Activated naive CD4-positive, alpha-beta T cell treated with anti-CD3 and anti-CD28 coated beads, Interleukin-2, amount 50 U/mL, for 72 hours (primary cell): ENCODE measurements around the gene NAP1L4. TPM values are rescaled to one million over a fixed set of nuclear protein-coding genes. Genes with fewer than 3 reads are reported as not detected.

ENCODE experiments used
- ATAC-seq, 2 donors: fragments of 150-1000 bp; cut with Tn5 transposase; 2 replicates each; pipeline ENCODE4 v1.10.0; 2021; ENCODE audit warnings: mild to moderate bottlenecking in 2 of 2, moderate library complexity in 2 of 2
- DNase-seq, 2 donors: peaks; one replicate each; pipeline ENCODE4 v3.0.0; 2021 to 2022; ENCODE audit warnings: low spot score in 2 of 2
- H3K27ac Mint-ChIP-seq, 2 donors: one replicate each; pipeline ENCODE4 v1.8.0; 2022; ENCODE audit warnings: mild to moderate bottlenecking in 2 of 2, mixed read lengths in 2 of 2
- H3K36me3 Mint-ChIP-seq, 2 donors: one replicate each; pipeline ENCODE4 v1.8.0; 2022; ENCODE audit warnings: mixed read lengths in 2 of 2
- H3K9me3 Mint-ChIP-seq, 2 donors: one replicate each; pipeline ENCODE4 v1.8.0; 2022; ENCODE audit warnings: mixed read lengths in 2 of 2
- total RNA-seq, 2 donors: library from RNA; stranded (reverse); gene quantifications; one replicate each; pipeline ENCODE4 v1.2.3, GENCODE V29; 2022

NAP1L4 gene
- total RNA-seq, 2 donors from 2014 or later, result 287 to 318 TPM

GRCh38 chr11:2902784-2903671 lies 89.1 kb downstream of the NAP1L4 start:
- H3K36me3 Mint-ChIP-seq, result peaks cover 0 to 14% of the 10 kb centered on the region in 2 donors
- H3K9me3 Mint-ChIP-seq, result peaks cover 0 to 5% of the 10 kb centered on the region in 2 donors
- no peak overlapping the region for H3K27ac Mint-ChIP-seq
- no peak for DNase-seq
- ATAC-seq, result no peak

GRCh38 chr11:2901854-2902783 lies 90.0 kb downstream of the NAP1L4 start:
- peaks cover 0 to 14% of the 10 kb centered on the region in 2 donors for H3K36me3 Mint-ChIP-seq
- peaks cover 0 to 5% of the 10 kb centered on the region in 2 donors for H3K9me3 Mint-ChIP-seq
- ATAC-seq, result peak; percentile 97
- peak overlapping the region in 1 of 2 donors; percentile 48 for H3K27ac Mint-ChIP-seq
- DNase-seq, result peak; percentile 94 to 97

DNA sequence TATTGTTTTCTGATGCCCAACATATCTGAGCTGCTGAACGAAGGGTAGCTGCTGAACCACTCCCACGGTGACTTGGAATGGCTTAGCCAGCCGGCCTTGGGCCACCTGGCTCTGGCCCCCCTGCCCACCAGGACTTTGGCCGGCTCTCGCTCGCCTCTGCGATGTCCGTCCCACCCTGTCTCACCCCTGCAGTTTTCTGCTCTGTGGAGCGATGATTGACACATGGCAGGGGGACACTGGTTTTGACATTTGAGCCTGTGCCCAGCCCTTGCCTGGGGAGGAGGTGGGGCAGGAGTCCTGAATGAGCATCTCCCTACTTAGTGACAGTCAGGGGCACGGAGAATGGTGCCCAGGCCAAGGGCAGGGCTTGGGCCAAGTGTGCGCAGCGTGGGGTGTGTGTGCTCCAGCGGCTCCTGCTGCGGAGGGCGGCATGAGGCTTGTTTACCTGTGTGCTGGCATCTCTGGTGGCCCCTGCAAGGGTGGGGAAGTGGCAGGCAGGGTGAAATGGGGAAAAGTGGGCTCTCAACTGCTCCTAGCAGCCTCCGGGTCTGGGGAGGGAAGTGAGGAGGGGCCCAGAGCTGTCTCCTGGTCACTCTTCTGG lies 90.8 kb downstream of the NAP1L4 start:
- ATAC-seq, result no peak
- Mint-ChIP-seq H3K27ac (peak overlapping the region in 1 of 2 donors; percentile 48), H3K36me3 (peaks cover 0 to 14% of the 10 kb centered on the region in 2 donors), H3K9me3 (peaks cover 0 to 5% of the 10 kb centered on the region in 2 donors)
- DNase-seq, result no peak

DNA sequence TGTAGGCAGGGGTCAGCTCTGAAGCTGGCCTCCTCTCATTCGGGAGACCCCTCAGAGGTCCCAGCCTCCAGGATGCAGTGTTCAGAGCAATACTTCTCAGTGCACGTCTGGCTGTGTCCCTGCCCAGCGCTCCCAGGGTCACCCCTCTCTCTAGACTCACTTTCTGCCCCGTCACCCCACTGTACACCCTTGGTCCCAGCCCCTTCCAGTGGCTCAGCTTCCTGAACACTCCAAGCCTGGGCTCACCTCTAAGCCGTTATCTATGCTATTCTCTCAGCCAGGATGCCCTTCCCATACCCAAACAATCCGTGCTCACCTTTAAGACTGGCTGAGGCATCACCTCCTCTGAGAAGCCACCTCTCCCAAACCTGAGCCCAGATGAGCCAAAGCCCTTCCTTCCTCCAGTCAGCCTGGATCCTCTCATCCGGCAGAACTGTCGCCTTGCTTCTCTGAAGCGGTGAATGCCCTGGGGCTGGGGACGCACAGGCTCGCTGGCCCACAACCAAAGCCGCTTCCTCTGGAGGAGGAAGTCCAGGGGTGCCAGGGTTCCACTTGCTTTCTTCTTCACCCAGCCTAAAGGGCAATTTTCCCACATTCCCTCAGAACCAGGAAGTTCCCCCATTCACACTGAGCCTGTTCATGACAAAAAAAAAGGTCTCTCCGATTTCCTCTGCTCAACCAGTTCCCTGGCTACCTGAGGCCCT lies 92.9 kb downstream of the NAP1L4 start:
- no peaks in the 10 kb centered on the region for H3K36me3 Mint-ChIP-seq
- ATAC-seq (no peak), DNase-seq (no peak)
- H3K27ac Mint-ChIP-seq, result peak overlapping the region in 1 of 2 donors; percentile 74
- peaks cover 0 to 5% of the 10 kb centered on the region in 2 donors for H3K9me3 Mint-ChIP-seq

DNA sequence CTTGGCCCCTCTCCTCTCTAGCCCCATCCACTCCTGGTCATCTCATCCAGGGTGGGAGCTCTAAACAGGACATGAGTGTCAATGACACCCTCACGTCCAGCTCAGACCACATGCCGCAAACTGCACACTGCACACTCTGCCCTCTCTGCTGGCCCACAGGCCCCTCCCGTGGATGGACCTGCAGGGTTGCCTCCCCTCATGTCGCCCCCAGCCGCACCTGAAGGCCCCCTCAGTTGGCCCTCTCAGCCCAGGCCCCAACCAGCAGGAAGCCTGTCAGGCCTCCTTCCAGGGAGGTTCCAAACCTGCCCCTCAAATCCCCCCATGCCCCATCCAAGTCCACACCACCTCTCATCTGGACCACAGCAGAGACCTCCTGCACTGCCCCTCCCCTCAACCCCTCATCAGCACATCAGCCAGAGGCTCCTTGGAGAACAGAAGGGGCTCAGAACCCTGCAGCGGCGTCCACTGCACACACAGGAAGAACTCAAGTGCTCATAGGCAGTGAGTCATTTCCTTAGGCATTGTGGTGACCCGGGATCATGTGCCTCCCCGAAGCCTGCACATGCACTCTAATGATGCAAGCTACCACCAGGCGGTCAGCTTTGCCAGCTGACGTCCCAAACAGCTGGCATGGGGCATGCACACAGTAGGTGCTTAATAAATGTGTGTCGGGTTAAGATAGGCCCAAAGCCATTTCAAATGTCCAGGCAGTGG lies 93.6 kb downstream of the NAP1L4 start:
- ATAC-seq, result peak; percentile 46 to 65
- peak in 1 of 2 donors; percentile 52 for DNase-seq
- Mint-ChIP-seq H3K27ac (peak overlapping the region in 1 of 2 donors; percentile 74), H3K36me3 (no peaks in the 10 kb centered on the region), H3K9me3 (peaks cover 0 to 5% of the 10 kb centered on the region in 2 donors)

DNA sequence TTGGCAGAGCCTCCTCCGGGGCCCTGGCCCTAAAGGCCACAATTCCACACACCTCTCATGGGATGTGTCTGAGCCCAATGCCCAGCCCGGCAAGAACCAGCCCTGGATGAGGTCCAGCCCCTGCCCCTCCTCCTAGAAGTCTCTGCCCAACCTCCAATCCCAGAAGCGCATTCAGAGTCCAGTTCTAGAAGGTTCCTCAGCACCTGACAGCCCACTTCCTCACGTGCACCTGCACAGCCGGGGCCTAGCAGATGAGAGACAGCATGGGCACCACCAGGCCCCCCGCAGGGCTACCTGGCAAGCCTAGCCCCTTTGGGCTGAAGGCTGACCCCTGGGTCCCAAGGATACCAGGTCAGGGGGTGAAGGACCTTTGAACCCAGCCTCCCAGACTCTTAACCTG lies 95.1 kb downstream of the NAP1L4 start:
- ATAC-seq, result no peak
- Mint-ChIP-seq H3K36me3 (no peaks in the 10 kb centered on the region), H3K9me3 (peaks cover 0 to 5% of the 10 kb centered on the region in 2 donors), H3K27ac (peak overlapping the region in 1 of 2 donors; percentile 21)
- no peak for DNase-seq

- Mint-ChIP-seq H3K9me3 (peaks cover 0 to 5% of the 10 kb centered on the region in 2 donors), H3K36me3 (no peaks in the 10 kb centered on the region), H3K27ac (peak overlapping the region in 1 of 2 donors; percentile 21)
- ATAC-seq, result no peak
- DNase-seq, result no peak
These were observed 96.1 kb downstream of the NAP1L4 start for GRCh38 chr11:2896047-2896446.

Other genes starting within 250 kb of the NAP1L4 start
- gene CDKN1C, start 106.6 kb downstream of the NAP1L4 start, total RNA-seq, result 1 to 10 TPM; 1.5 to 1.8 TPM
- gene PHLDA2, start 62.9 kb downstream of the NAP1L4 start, total RNA-seq, result 1 to 10 TPM; 3.6 to 5.9 TPM
- 10 to 100 TPM; 86.2 to 87.2 TPM for gene CARS1, start 65.1 kb upstream of the NAP1L4 start, total RNA-seq
- gene OSBPL5, start 173.0 kb upstream of the NAP1L4 start, total RNA-seq, result 10 to 100 TPM in 1 of 2 donors, 1 to 10 TPM in 1; 1.2 to 20.0 TPM
- gene MRGPRG, start 226.5 kb upstream of the NAP1L4 start, total RNA-seq, result not detected
- not detected for gene MRGPRE, start 240.1 kb upstream of the NAP1L4 start, total RNA-seq